HEK293T (cell line): ENCODE measurements around the gene HOXB2.

ENCODE experiments used
- BHLHE40 ChIP-seq: fragments of 450-650 bp; IDR thresholded peaks from 2 replicates; pipeline ENCODE4 v1.6.1; 2016; ENCODE audit warnings: mild to moderate bottlenecking, moderate library complexity, borderline replicate concordance
- CTBP1 ChIP-seq: fragments of 450-650 bp; IDR thresholded peaks from 2 replicates; pipeline ENCODE4 v1.6.1; 2016; ENCODE audit warnings: borderline replicate concordance
- ELF4 ChIP-seq: fragments of 450-650 bp; IDR thresholded peaks from 2 replicates; pipeline ENCODE4 v1.6.1; 2017; ENCODE audit warnings: antibody characterized with exemption
- FOXA1 ChIP-seq: fragments of 450-650 bp; IDR thresholded peaks from 2 replicates; pipeline ENCODE4 v1.6.1; 2016; ENCODE audit warnings: mild to moderate bottlenecking
- FOXM1 ChIP-seq: fragments of 450-650 bp; IDR thresholded peaks from 2 replicates; pipeline ENCODE4 v1.6.1; 2017; ENCODE audit warnings: mild to moderate bottlenecking, borderline replicate concordance
- L3MBTL2 ChIP-seq: fragments of 450-650 bp; conservative IDR thresholded peaks from 2 replicates; pipeline ENCODE4 v1.6.1; 2016; ENCODE audit warnings: mild to moderate bottlenecking
- LEF1 ChIP-seq: fragments of 450-650 bp; IDR thresholded peaks from 2 replicates; pipeline ENCODE4 v1.6.1; 2017; ENCODE audit warnings: mild to moderate bottlenecking, borderline replicate concordance
- NFRKB ChIP-seq: fragments of 450-650 bp; IDR thresholded peaks from 2 replicates; pipeline ENCODE4 v1.6.1; 2016; ENCODE audit warnings: mild to moderate bottlenecking, moderate library complexity
- SP1 ChIP-seq: fragments of 450-650 bp; IDR thresholded peaks from 2 replicates; pipeline ENCODE4 v1.6.1; 2017
- SUZ12 ChIP-seq: fragments of 450-650 bp; IDR thresholded peaks from 2 replicates; pipeline ENCODE4 v1.6.1; 2016; ENCODE audit warnings: mild to moderate bottlenecking
- ZNF384 ChIP-seq: fragments of 450-650 bp; IDR thresholded peaks from 2 replicates; pipeline ENCODE4 v1.6.1; 2016

DNA sequence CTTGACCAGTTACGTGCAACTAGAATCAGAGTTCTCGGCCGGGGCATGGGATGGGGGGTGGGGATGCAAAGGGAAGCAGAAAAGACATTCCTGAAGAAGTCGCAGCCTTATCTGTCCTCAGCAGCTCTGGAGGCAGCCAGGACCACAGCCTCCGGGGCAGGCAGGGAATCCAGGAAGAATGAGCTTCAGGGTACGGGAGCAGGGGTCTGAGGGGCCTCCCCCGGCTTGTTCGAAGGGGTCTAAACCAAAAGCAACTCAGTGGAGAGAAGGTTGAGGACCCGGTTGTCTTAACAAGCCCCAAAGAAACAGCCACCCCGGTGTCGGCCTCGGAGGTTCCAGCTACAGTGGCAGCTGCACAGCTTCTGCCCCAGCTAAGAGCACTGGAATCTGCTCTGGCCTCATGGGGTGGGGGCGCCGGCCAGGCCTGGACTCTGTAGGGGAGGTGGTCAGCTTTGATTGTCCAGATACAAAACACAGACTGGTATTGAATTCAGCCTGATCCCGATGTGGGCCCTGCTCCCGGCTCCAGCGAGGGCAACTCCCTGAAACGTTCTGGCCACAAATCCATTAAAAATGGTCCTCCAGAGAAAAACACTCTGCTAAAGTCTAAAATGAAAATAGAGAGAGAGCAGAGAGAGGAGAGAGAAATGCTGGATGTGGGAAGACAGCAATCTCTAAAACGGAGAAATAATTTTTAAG is 25.6 kb upstream of the HOXB2 start:
- TF ChIP-seq FOXM1 (no peak), CTBP1 (no peak), FOXA1 (no peak), SUZ12 (no peak), BHLHE40 (no peak), ZNF384 (no peak), LEF1 (no peak), L3MBTL2 (no peak), SP1 (no peak), ELF4 (no peak), NFRKB (no peak)
